GM18909 (cell line): Measurements from ENCODE around the gene TBX18.

Experiments
- ATAC-seq: cut with Tn5 transposase; IDR thresholded peaks from one replicate; pipeline ENCODE4 v1.9.1; 2021; ENCODE audit warnings: mild to moderate bottlenecking; ENCODE audit not compliant: unreplicated experiment, poor library complexity

TBX18 gene

DNA sequence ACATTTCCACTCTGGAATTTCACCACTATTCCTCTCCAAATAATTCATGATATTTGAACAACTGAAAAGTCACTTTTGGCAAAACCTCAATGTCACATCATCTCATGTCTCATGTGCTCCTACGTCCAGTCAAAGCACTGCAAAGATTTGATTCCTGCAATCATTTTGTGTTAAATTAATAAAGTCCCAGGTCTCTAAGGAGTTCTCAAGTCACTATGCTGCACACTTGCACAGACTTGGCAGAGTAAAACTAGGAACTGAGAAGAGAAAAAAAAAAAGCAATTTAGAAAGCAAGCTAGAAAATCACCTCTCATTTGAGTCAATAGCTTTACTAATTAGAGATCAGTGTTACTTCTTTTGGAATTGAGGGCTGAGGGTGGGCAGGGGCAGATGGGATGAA, 11.2 kb downstream of the TBX18 start:
- ATAC-seq: no peak

DNA sequence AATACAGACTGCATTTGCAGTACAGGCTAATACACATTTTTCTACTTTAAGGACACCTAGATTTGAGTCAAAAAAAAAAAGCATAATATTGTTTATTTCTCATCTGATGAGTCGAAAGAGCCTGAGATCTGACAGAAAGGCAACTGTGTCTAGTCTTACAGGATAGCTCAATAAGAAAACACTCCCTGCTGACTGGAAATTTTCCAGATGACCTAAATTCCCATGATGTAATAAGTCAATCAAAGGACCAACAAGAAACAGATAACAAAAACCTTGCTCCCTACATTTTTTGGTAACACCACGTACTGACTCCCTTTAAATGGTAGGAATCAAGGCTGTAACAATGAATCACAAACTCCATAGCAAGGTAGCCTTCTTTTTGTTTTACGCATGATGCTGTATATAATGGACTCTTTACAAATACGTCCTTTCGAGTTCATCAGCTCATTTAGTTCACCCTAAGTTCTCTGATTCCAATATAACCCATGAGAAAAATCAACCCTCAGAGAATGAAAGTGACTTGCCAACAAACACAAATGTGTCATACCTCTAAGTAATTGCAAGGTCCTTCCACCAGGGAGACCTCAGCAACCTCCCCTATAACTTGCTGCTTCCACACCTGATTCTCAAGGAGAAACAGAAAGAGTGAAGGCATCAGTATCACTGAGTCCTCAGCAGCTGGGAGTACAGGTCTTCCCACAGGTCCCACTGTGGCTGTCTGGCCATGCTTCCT, 12.1 kb downstream of the TBX18 start:
- ATAC-seq: no peak

GRCh38 chr6:84749181-84749580, 15.2 kb downstream of the TBX18 start:
- no peak for ATAC-seq

DNA sequence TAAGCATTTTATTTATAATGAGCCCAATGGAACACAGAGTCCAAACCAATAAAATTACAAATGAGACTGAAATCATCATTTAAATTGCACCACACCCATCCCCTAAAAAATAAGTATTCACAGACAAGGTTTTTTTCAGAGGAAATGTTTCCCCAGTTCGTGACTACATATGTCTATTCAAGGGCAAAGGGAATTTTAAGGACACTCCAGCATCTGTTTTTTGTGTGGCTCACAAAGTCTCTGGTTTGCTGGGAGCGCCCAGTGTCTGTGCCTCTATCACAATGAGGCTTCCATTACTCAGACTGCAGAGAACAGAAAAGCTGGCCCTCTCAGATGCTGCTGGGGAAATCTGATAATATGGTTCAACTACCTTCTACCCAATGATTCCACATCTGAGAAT, 16.0 kb downstream of the TBX18 start:
- no peak for ATAC-seq

DNA sequence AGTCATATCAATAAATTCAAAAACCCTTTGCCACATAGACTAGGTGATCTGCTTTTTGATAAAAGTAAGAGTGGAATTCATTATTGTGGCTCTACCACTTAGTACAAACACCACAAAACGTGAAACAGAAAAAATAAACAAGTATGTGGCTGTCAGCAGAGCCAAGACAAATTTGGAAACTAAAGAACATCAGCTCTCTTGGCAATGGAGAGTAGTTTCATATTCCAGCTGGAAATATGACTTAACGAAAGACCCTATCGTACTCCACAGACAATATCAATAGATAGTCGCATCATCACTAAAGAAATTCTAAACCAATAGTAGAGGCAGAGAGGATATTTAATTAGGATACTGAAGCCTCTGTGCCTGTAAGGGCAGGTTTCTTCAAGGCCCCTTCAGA, 20.8 kb downstream of the TBX18 start:
- no peak for ATAC-seq

GRCh38 chr6:84740385-84740784, 24.0 kb downstream of the TBX18 start:
- ATAC-seq: no peak

DNA sequence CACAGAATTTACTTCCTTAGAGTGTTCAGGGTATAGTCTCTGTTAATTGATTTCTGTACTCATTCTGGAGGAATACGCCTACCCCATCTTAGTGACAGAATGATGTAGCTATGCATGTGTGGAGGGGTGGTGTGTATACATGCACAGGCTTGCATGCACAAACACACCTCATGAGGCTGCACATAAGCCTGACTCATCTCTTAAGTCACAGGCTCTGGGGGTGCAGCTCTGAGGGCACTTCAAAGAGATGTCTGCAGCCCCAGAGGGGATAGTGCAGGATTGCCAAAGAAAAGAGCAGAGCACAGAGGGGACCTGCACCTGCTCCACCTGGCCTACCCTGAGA, 24.6 kb downstream of the TBX18 start:
- no peak for ATAC-seq

DNA sequence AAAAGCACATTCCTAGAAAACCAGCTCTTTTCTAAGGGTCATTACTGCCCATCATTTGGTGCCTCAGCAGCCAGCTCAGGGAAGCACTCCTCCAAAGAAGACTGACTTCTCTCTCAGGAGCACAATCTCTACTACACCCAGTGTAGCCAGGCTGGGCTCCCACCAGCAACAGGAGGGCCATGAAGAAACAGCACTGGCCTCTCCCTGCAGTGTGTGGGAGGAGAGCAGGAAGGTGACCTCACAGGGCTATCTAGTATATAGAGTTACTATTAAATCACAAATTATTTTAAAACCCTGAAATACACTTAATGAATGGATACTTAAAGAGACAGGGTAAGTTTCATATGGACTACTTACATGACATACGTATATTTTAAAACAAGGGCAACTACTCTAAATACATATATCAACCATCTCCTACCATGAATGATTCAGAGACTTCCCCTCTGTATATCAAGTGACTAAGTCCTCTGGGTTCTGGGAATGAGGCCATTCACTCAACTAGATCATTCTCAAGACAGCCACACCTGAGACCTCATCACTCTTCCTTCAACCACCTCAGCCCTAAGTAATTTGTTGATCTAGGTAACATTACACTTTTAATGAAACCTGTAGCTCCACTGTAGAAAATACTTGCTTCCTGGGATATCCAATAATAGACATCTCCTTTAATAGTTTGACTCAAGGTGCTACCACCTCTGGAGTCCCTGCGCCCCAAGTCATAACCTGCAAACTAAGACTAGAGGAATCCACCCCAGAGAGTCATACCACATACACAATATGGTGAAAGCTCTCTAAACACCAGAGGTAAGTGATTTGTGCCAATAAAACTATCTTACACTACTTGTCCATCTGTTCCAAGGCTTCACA, 25.2 kb downstream of the TBX18 start:
- ATAC-seq: no peak

DNA sequence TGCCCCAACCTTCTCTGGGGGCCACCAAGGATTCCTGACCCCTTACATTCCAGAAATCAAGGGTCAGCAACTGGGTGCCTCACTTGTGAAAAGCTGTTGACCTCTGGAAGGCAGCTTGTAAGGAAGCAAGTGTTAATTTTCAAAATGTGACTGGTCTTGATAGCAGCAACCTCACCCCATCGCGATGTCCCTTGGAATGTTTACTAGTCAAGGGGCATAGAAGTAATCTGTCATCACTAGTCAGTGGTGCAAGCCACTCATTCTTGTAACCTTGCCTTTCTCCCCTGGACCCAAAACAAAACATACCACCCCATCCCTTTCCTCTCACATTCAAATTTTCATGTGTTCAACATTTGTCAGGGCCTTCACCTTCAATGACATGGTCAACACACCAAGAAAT, 30.5 kb downstream of the TBX18 start:
- ATAC-seq: no peak

- ATAC-seq: no peak
Observed at GRCh38 chr6:84731901-84732300, 32.5 kb downstream of the TBX18 start.

- ATAC-seq: no peak
Observed at GRCh38 chr6:84731401-84731800, 33.0 kb downstream of the TBX18 start.

- ATAC-seq: no peak
Observed at GRCh38 chr6:84728602-84729001, 35.8 kb downstream of the TBX18 start.

- no peak for ATAC-seq
Observed at GRCh38 chr6:84719152-84719551, 45.2 kb downstream of the TBX18 start.

DNA sequence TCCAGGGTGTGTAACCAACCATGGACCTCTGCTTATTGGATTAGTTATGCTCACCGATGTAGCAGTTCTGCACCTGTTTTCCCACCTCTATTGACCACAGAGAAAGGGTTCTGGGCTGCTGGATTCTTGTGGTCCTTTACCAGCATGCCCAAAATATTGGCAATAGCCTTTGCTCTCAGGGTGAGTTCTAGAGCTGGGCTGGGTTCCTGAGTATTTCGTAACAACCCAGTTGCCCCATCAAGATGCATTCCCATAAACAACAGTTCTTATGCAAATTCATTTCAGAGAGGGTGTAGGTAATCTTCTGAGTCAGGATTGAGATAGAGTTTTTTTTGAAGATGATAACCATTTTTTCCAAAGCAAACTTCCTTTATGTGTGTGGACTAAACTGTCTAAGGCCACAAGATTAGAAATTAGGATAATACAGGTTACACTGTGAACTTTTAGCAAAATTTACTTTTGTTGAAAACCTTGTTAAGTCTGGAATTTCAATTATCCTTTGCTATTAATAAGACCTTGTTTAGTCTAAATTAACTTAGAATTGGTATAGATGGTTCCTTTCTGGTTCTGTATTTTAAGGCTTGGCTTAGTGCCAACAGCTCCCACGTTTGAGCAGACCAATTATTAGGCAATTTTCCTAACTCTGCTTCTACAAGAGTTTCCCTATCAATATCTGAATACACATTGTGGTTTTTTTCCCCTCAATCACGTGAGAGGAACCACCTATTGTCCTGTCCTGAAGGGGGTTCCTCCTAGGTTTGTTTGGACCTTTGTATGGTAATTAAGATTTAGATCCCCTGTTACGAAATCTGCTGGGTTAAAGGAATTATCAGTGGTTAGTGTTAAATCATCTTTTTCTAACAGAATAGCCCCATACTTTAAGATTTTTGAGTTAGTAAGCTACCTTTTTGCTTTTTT, 46.1 kb downstream of the TBX18 start:
- no peak for ATAC-seq

- no peak for ATAC-seq
Observed at GRCh38 chr6:84709121-84709520, 55.3 kb downstream of the TBX18 start.

DNA sequence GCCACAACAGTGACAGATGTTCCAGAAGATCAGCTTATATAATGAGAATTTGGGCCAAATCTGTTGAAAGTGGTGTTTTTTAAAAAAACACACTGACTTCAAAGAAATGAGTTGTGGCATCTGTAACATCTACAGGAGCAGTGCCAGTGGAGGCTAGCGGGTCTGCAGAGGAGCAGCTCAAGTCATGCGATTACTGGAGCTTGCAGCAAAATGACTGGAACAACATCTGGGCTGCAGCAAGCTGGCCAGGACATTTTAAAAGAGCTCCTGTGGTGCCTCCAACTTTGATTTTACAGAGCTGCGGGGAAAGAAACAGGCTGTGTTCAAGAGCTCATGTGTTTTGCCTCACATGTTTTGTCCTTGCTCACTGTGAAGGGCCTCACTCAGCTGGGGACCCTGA, 57.2 kb downstream of the TBX18 start:
- ATAC-seq: no peak

- ATAC-seq: no peak
Observed at GRCh38 chr6:84696166-84696565, 68.2 kb downstream of the TBX18 start.

DNA sequence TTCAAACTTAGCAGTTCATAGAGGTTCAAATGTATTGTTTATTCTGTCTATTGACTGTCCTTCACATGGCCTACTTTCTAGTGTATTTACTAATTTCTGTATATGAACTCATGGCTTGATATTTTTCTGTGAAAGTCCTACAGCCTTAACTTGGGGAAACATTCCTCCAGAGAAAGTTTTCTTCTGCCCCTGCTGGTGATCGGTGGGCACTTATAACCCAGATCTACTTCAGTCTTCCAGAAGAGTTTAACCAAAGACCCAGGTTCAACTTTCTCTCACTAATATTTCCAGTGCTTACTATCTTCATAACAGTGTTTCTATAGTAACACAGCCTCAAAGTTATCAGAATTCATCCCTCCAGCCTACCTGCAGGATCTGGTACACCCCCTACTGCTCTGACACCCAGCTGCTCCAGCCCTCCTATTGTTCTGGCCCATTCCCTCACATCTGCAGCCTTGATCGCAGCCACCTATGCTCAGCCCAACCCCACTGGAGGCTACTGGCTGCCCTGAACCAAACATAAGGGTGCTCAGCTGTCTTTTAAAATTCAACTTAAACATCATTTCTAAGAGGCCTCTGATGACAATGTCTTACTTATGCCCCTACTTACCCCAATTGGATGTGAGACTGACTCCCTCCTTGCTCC, 72.3 kb downstream of the TBX18 start:
- ATAC-seq: no peak

DNA sequence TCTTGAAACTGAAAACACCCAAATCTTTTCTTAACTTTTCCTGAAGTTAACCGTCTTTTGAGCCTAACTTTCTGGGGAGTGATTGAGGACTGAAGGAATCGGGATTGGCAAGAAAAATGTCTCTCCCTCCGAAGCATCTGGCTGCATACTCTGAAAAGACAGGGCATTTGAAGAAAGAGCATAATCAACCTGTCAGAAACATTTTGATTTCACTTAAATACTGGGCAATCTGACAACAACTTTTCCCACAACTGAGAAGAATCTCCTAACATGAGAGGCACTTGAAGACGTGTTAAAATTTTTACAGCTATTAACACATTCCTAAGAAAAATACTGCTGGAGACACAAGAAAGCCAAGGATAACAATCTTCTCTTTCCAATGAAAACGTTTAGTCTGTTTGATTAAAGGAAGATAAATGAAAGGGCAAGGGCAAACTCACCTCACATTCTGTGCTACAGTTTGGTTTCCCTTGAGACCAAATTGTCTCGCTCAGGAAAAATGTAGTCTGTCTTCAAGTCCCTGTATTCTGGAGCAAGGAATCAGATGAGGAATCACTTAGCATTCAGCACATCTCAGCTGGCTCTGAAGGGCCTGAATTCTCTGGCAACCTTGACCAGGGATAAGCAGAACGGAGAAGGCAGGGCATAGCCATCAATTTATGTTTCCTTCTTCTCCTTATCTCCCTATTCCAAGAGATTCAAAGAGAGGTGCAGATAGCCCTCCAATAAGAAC, 76.1 kb downstream of the TBX18 start:
- ATAC-seq: no peak

GRCh38 chr6:84687431-84687830, 77.0 kb downstream of the TBX18 start:
- ATAC-seq: no peak
